Measurements from ENCODE around the gene RXRA. TPM values are rescaled to one million over a fixed set of nuclear protein-coding genes. Genes with fewer than 3 reads are reported as not detected.

RXRA gene
- total and polyA plus RNA-seq, 10 of the 15 experiments (the other 5 are each of a cell fraction or from before 2014, with no cell fraction given): 0.89 to 36.8 (median 11.1) TPM

DNA sequence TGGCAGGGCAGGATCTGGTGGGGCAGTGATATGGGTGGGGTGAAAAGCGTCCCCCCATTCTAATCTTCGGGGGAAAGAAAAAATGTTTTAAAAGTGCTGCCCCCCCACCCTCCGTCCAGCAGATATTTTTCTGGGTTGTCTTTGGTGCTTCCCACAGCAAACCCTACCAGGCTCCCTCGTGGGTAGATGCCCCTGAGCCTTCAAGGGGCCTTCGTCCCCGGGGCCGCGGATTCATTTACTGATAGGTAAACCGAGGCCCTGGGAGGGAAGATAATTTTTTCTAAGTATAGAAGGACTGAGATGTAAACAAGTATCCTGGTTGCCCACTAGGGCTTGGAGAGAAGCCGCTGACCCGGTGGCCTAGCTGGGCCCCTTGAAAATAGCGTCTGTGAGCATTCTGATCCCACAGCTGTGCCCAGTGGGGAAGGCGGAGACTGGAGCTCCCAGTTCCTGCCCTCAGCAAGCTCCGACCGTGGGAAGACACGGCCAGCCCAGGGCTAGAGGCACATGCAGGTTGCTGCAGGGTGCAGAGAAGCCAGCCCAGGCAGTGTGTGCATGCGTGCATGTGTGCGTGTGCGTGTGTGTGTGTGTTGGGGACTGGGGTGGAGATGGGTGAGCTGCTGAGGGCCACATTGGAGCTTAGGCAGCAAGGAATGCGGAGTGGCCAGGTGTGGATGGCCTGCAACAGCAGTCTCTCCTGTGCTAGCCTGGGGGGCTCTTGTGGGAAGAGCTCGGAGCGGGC, 6.0 kb upstream of the RXRA start:
- DNase-seq (ENCODE audit: low read depth, low spot score) (no peak), ATAC-seq (no peak), FAIRE-seq (no peak)
- intact Hi-C loops (cut with micrococcal nuclease; ENCODE audit: unreplicated experiment): no loop called here
- ChIA-PET SMC1A (ENCODE audit: uncharacterized antibody, unreplicated experiment) (no interaction called here), POLR2A (no interaction called here), CTCF (no interaction called here), RAD21 (ENCODE audit: unreplicated experiment) (no interaction called here)
- Histone ChIP-seq H3K4me3 (no peak overlapping the region), H2AFZ (ENCODE audit: control insufficient read depth, low read depth, low read length) (no peak overlapping the region), H3K27ac (ENCODE audit: control insufficient read depth, insufficient read depth) (no peak overlapping the region), H3K79me2 (ENCODE audit: control insufficient read depth, insufficient read depth, low read length) (no peaks in the 10 kb centered on the region), H3K4me2 (ENCODE audit: control insufficient read depth, insufficient read depth) (no peak overlapping the region), H3K27me3 (replicated peaks in 1 of 2; ENCODE audit: control insufficient read depth in 2 of 2, insufficient read depth in 2 of 2, low read length in 1 of 2) (peaks cover 0 to 3% of the 10 kb centered on the region in 2 experiments; a peak in 3 of 4 replicates), H3K4me1 (ENCODE audit: control insufficient read depth, insufficient read depth, low read length) (no peaks in the 10 kb centered on the region), H3K9ac (ENCODE audit: control insufficient read depth, insufficient read depth, low read length) (no peak overlapping the region), H3K9me3 (replicated peaks; ENCODE audit: control insufficient read depth, insufficient read depth, low read length) (no peaks in the 10 kb centered on the region), H3K36me3 (ENCODE audit: control insufficient read depth in 2 of 2, insufficient read depth in 2 of 2, low read length in 1 of 2) (no peaks in the 10 kb centered on the region), H4K20me1 (ENCODE audit: control insufficient read depth, insufficient read depth) (no peaks in the 10 kb centered on the region)
- 50% methylated on average over 22 of the region's 22 CpGs for WGBS (ENCODE audit: insufficient coverage, insufficient replicate concordance, low lambda C conversion rate, missing lambda C conversion rate)
- BruUV-seq (replicated peaks): no TSS peak
- TF ChIP-seq, protein P1, sequence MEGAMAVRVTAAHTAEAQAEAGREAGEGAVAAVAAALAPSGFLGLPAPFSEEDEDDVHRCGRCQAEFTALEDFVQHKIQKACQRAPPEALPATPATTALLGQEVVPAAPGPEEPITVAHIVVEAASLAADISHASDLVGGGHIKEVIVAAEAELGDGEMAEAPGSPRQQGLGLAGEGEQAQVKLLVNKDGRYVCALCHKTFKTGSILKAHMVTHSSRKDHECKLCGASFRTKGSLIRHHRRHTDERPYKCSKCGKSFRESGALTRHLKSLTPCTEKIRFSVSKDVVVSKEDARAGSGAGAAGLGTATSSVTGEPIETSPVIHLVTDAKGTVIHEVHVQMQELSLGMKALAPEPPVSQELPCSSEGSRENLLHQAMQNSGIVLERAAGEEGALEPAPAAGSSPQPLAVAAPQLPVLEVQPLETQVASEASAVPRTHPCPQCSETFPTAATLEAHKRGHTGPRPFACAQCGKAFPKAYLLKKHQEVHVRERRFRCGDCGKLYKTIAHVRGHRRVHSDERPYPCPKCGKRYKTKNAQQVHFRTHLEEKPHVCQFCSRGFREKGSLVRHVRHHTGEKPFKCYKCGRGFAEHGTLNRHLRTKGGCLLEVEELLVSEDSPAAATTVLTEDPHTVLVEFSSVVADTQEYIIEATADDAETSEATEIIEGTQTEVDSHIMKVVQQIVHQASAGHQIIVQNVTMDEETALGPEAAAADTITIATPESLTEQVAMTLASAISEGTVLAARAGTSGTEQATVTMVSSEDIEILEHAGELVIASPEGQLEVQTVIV (IDR thresholded peaks at IDR 0.05; ENCODE audit: borderline replicate concordance, partially characterized antibody): no peak
- TF ChIP-seq, protein P2, sequence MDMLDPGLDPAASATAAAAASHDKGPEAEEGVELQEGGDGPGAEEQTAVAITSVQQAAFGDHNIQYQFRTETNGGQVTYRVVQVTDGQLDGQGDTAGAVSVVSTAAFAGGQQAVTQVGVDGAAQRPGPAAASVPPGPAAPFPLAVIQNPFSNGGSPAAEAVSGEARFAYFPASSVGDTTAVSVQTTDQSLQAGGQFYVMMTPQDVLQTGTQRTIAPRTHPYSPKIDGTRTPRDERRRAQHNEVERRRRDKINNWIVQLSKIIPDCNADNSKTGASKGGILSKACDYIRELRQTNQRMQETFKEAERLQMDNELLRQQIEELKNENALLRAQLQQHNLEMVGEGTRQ (IDR thresholded peaks at IDR 0.05; ENCODE audit: borderline replicate concordance, low read depth, low read length): no peak
- TF ChIP-seq PML (IDR thresholded peaks at IDR 0.05; ENCODE audit: low read length) (no peak), JUND (IDR thresholded peaks at IDR 0.05; ENCODE audit: low read depth, low read length) (no peak), SIX5 (IDR thresholded peaks at IDR 0.05; ENCODE audit: low read depth, low read length, severe bottlenecking) (no peak), TAF1 (IDR thresholded peaks at IDR 0.05; ENCODE audit: borderline replicate concordance, low read depth, low read length) (no peak), RAD51 (IDR thresholded peaks at IDR 0.05) (no peak), FOXK2 (IDR thresholded peaks at IDR 0.05) (no peak), ETV6 (conservative IDR thresholded peaks at IDR 0.05 in 1 of 2, IDR thresholded peaks at IDR 0.05 in 1 of 2; ENCODE audit: borderline replicate concordance in 1 of 2, low read depth in 1 of 2) (no peak), SMARCA5 (IDR thresholded peaks at IDR 0.05) (no peak), RB1 (IDR thresholded peaks at IDR 0.05; ENCODE audit: borderline replicate concordance) (no peak), NBN (IDR thresholded peaks at IDR 0.05) (no peak), KDM1A (IDR thresholded peaks at IDR 0.05; ENCODE audit: borderline replicate concordance) (no peak), TCF7 (IDR thresholded peaks at IDR 0.05; ENCODE audit: borderline replicate concordance) (no peak)
- in situ Hi-C loops (cut with MboI): no loop called here

Measured in GM12878 (cell line).